Measurements from ENCODE around the gene CHTOP.

- TF ChIP-seq CTCF (IDR thresholded peaks at IDR 0.05; ENCODE audit: low read length) (no peak), EZH2 (IDR thresholded peaks at IDR 0.05; ENCODE audit: borderline replicate concordance, low read length) (no peak)
Observed at GRCh38 chr1:153683854-153684253, 50.0 kb downstream of the CHTOP start.
